Endothelial cell (in vitro differentiated cells): ENCODE measurements around the gene RNASE11. TPM values are rescaled to one million over a fixed set of nuclear protein-coding genes. Genes with fewer than 3 reads are reported as not detected.

Experiments
- DNase-seq: peaks from one replicate; pipeline ENCODE4 v3.0.0; 2021; ENCODE audit warnings: low spot score
- H3K27ac Mint-ChIP-seq: one replicate; pipeline ENCODE4 v1.8.0; 2021; ENCODE audit warnings: mixed read lengths, inconsistent platforms; ENCODE audit not compliant: unreplicated experiment
- H3K27me3 Mint-ChIP-seq: one replicate; pipeline ENCODE4 v1.8.0; 2021; ENCODE audit warnings: mild to moderate bottlenecking, moderate library complexity, mixed read lengths, inconsistent platforms; ENCODE audit not compliant: unreplicated experiment
- H3K36me3 Mint-ChIP-seq: one replicate; pipeline ENCODE4 v1.8.0; 2021; ENCODE audit warnings: mild to moderate bottlenecking, low read depth, mixed read lengths, inconsistent platforms; ENCODE audit not compliant: unreplicated experiment
- H3K4me1 Mint-ChIP-seq: one replicate; pipeline ENCODE4 v1.8.0; 2021; ENCODE audit warnings: mild to moderate bottlenecking, mixed read lengths, inconsistent platforms; ENCODE audit not compliant: unreplicated experiment
- H3K4me3 Mint-ChIP-seq: one replicate; pipeline ENCODE4 v1.8.0; 2021; ENCODE audit warnings: mild to moderate bottlenecking, mixed read lengths, inconsistent platforms; ENCODE audit not compliant: unreplicated experiment
- H3K9me3 Mint-ChIP-seq: one replicate; pipeline ENCODE4 v1.8.0; 2021; ENCODE audit warnings: mixed read lengths, inconsistent platforms; ENCODE audit not compliant: unreplicated experiment
- CTCF ChIP-seq: fragments of 200-600 bp; sonication (generic); IDR thresholded peaks from one replicate; pipeline ENCODE4 v1.5.0; 2021; ENCODE audit warnings: antibody characterized with exemption; ENCODE audit not compliant: unreplicated experiment
- total RNA-seq: library from RNA; stranded (reverse); fragmentation: NEBNext Ultra II Directional; extraction: Animal tissue kit (Norgen Biotek cat#: 25700); gene quantifications from one replicate; pipeline ENCODE4 v1.2.1, GENCODE V29; 2021; ENCODE audit not compliant: unreplicated experiment

The RNASE11 gene
- total RNA-seq, 1 donor from 2014 or later, result 0.31 TPM

GRCh38 chr14:20551606-20552005 lies 36.2 kb downstream of the RNASE11 start:
- no peak for DNase-seq
- TF ChIP-seq CTCF, result no peak
- H3K36me3 Mint-ChIP-seq, result no peaks in the 10 kb centered on the region
- H3K4me1 Mint-ChIP-seq, result peaks cover 2% of the 10 kb centered on the region
- H3K27me3 Mint-ChIP-seq, result no peaks in the 10 kb centered on the region
- no peak overlapping the region for H3K4me3 Mint-ChIP-seq
- H3K27ac Mint-ChIP-seq, result no peak overlapping the region
- no peaks in the 10 kb centered on the region for H3K9me3 Mint-ChIP-seq

- Mint-ChIP-seq H3K36me3 (no peaks in the 10 kb centered on the region), H3K9me3 (no peaks in the 10 kb centered on the region), H3K4me1 (peaks cover 2% of the 10 kb centered on the region), H3K4me3 (no peak overlapping the region), H3K27me3 (no peaks in the 10 kb centered on the region), H3K27ac (no peak overlapping the region)
- DNase-seq, result no peak
- TF ChIP-seq CTCF, result no peak
Measured at GRCh38 chr14:20550926-20551325, 36.9 kb downstream of the RNASE11 start.

- DNase-seq, result no peak
- no peaks in the 10 kb centered on the region for H3K4me1 Mint-ChIP-seq
Measured at GRCh38 chr14:20548414-20549158, 39.2 kb downstream of the RNASE11 start.

GRCh38 chr14:20546877-20547276 lies 40.9 kb downstream of the RNASE11 start:
- no peaks in the 10 kb centered on the region for H3K9me3 Mint-ChIP-seq
- H3K4me1 Mint-ChIP-seq, result no peaks in the 10 kb centered on the region
- DNase-seq, result no peak
- TF ChIP-seq CTCF, result no peak
- no peaks in the 10 kb centered on the region for H3K27me3 Mint-ChIP-seq
- H3K27ac Mint-ChIP-seq, result no peak overlapping the region
- no peak overlapping the region for H3K4me3 Mint-ChIP-seq
- H3K36me3 Mint-ChIP-seq, result no peaks in the 10 kb centered on the region

More at GRCh38 chr14:20548414-20549158, 39.2 kb downstream of the RNASE11 start:
- Mint-ChIP-seq H3K36me3 (no peaks in the 10 kb centered on the region), H3K9me3 (no peaks in the 10 kb centered on the region), H3K27me3 (no peaks in the 10 kb centered on the region), H3K27ac (no peak overlapping the region), H3K4me3 (no peak overlapping the region)
- TF ChIP-seq CTCF, result no peak

- no peaks in the 10 kb centered on the region for H3K9me3 Mint-ChIP-seq
- H3K27me3 Mint-ChIP-seq, result no peaks in the 10 kb centered on the region
- no peak overlapping the region for H3K27ac Mint-ChIP-seq
- no peaks in the 10 kb centered on the region for H3K36me3 Mint-ChIP-seq
- no peaks in the 10 kb centered on the region for H3K4me1 Mint-ChIP-seq
- no peak overlapping the region for H3K4me3 Mint-ChIP-seq
- no peak for TF ChIP-seq CTCF
- DNase-seq, result no peak
Measured at GRCh38 chr14:20539906-20540305, 47.9 kb downstream of the RNASE11 start.
